GM21717 (cell line): ENCODE data around the gene RBM44.

ENCODE experiments used
- ATAC-seq: cut with Tn5 transposase; IDR thresholded peaks from one replicate; pipeline ENCODE4 v1.9.1; 2021; ENCODE audit warnings: mild to moderate bottlenecking, moderate library complexity; ENCODE audit not compliant: unreplicated experiment

RBM44 gene

GRCh38 chr2:237869343-237870102, 70.9 kb downstream of the RBM44 start:
- no peak for ATAC-seq

GRCh38 chr2:237870126-237870525, 71.5 kb downstream of the RBM44 start:
- no peak for ATAC-seq

GRCh38 chr2:237870754-237871651, 72.4 kb downstream of the RBM44 start:
- no peak for ATAC-seq

GRCh38 chr2:237872178-237872887, 73.8 kb downstream of the RBM44 start:
- ATAC-seq, result no peak

GRCh38 chr2:237873421-237873831, 74.8 kb downstream of the RBM44 start:
- no peak for ATAC-seq

GRCh38 chr2:237873897-237874551, 75.4 kb downstream of the RBM44 start:
- no peak for ATAC-seq

- ATAC-seq, result no peak
Measured at GRCh38 chr2:237874585-237875161, 76.1 kb downstream of the RBM44 start.

- no peak for ATAC-seq
Measured at GRCh38 chr2:237875256-237876060, 76.9 kb downstream of the RBM44 start.

GRCh38 chr2:237876061-237876526, 77.5 kb downstream of the RBM44 start:
- no peak for ATAC-seq

GRCh38 chr2:237876532-237876931, 78.0 kb downstream of the RBM44 start:
- no peak for ATAC-seq

- no peak for ATAC-seq
Measured at GRCh38 chr2:237876951-237877491, 78.4 kb downstream of the RBM44 start.

GRCh38 chr2:237877576-237878307, 79.2 kb downstream of the RBM44 start:
- ATAC-seq, result no peak

GRCh38 chr2:237878321-237879057, 79.9 kb downstream of the RBM44 start:
- no peak for ATAC-seq

- ATAC-seq, result no peak
Measured at GRCh38 chr2:237879058-237879430, 80.5 kb downstream of the RBM44 start.

- no peak for ATAC-seq
Measured at GRCh38 chr2:237879991-237880560, 81.5 kb downstream of the RBM44 start.

GRCh38 chr2:237882510-237883481, 84.2 kb downstream of the RBM44 start:
- no peak for ATAC-seq
